ENCODE measurements around the gene KIAA0753. TPM values are rescaled to one million over a fixed set of nuclear protein-coding genes. Genes with fewer than 3 reads are reported as not detected.

The KIAA0753 gene
- total RNA-seq, 4 donors from 2014 or later, result 14.7 to 36.3 (median 23.3) TPM

DNA sequence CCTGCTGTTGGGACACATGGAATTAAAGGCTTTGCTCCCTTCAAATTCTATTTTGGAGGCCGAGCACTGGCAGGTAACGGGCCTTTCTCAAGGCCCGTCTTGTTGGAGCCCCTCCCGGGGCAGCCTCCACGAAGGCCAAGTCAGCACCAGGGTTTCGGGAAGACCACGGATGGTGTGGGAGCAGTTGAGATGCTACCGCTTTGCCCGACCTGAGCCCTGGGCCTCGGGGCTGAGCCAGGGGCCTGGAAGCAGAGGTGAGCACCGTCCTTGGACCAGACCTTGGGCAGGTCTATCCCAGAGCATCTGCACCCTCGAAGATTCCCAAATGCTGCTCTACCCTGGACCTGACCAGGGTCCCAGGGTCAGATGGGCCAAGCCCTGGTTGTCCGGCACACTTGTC is 34.1 kb upstream of the KIAA0753 start:
- H3K27me3 ChIP-seq, result no peaks in the 10 kb centered on the region
- no peaks in the 10 kb centered on the region for H3K4me1 ChIP-seq
- TF ChIP-seq CTCF (IDR thresholded peaks at IDR 0.05), result no peak
- H3K4me3 ChIP-seq, result no peak overlapping the region
- H3K27ac ChIP-seq, result no peak overlapping the region
- no peaks in the 10 kb centered on the region for H3K9me3 ChIP-seq
- no peaks in the 10 kb centered on the region for H3K36me3 ChIP-seq
- DNase-seq, result no peak

DNA sequence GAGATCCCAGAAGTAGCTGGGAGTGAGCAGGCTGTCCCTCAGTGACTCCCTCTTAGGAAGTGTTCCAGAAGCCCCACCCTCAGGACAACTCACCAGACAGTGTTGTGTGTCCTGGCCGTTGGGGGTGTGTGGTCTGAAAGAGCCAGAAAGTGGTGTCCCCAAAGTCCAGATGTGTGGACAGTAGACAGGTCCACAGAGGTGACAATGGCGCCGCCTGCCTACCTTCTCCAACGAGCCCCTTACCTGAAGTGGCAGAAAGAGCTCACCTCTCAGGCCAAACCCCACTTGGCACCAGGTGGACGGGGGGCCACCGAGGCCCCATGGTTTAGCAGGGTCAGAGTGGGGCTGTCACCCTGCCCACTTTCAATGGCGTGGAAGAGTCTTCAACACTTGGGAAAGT is 30.9 kb upstream of the KIAA0753 start:
- TF ChIP-seq CTCF (IDR thresholded peaks at IDR 0.05), result no peak
- no peak for TF ChIP-seq POLR2A (IDR thresholded peaks at IDR 0.05)
- H3K4me1 ChIP-seq, result no peaks in the 10 kb centered on the region
- H3K4me3 ChIP-seq, result no peak overlapping the region
- H3K27me3 ChIP-seq, result no peaks in the 10 kb centered on the region
- H3K36me3 ChIP-seq, result no peaks in the 10 kb centered on the region
- no peaks in the 10 kb centered on the region for H3K9me3 ChIP-seq
- no peak for DNase-seq
- no peak overlapping the region for H3K27ac ChIP-seq

GRCh38 chr17:6670999-6671398 is 30.5 kb upstream of the KIAA0753 start:
- Histone ChIP-seq H3K27me3 (no peaks in the 10 kb centered on the region), H3K4me1 (no peaks in the 10 kb centered on the region), H3K36me3 (no peaks in the 10 kb centered on the region), H3K27ac (no peak overlapping the region), H3K9me3 (no peaks in the 10 kb centered on the region), H3K4me3 (no peak overlapping the region)
- TF ChIP-seq CTCF (IDR thresholded peaks at IDR 0.05) (no peak), POLR2A (IDR thresholded peaks at IDR 0.05) (no peak)
- no peak for DNase-seq

DNA sequence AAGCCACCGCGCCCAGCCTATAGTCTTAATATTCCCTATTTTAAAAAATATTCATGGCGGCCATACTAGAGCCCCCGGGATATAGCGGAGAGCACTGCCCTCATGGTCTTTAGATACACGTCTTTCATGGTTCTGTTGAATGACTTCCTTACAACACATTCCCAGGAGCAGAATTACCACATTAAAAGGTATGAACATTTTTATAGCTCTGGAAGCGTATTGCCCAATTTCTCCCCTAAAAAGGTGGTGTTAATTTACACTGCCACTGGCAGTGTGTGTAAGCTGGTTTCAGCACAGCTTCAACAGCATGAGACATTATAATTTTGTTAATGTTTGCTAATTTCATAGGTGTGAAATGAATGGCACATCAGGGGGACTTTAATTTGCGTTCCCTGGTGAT is 30.1 kb upstream of the KIAA0753 start:
- TF ChIP-seq POLR2A (IDR thresholded peaks at IDR 0.05), result no peak
- TF ChIP-seq CTCF (IDR thresholded peaks at IDR 0.05), result no peak
- DNase-seq, result no peak
- H3K27me3 ChIP-seq, result no peaks in the 10 kb centered on the region
- no peaks in the 10 kb centered on the region for H3K9me3 ChIP-seq
- H3K4me1 ChIP-seq, result no peaks in the 10 kb centered on the region
- no peaks in the 10 kb centered on the region for H3K36me3 ChIP-seq
- no peak overlapping the region for H3K4me3 ChIP-seq
- H3K27ac ChIP-seq, result no peak overlapping the region

GRCh38 chr17:6669479-6670212 is 29.1 kb upstream of the KIAA0753 start:
- Histone ChIP-seq H3K27ac (no peak overlapping the region), H3K4me1 (no peaks in the 10 kb centered on the region), H3K27me3 (no peaks in the 10 kb centered on the region), H3K36me3 (no peaks in the 10 kb centered on the region), H3K9me3 (no peaks in the 10 kb centered on the region), H3K4me3 (no peak overlapping the region)
- peak in 1 of 3 donors; percentile 34 for DNase-seq
- TF ChIP-seq CTCF (IDR thresholded peaks at IDR 0.05), result no peak
- no peak for TF ChIP-seq POLR2A (IDR thresholded peaks at IDR 0.05)

Measured in Peyer's patch (tissue), 4 donors.